ENCODE measurements around the gene SETD5.
A peak's percentile ranks its signal among the peaks of the same experiment; 100 is the strongest.

The SETD5 gene

GRCh38 chr3:9412293-9412692 lies 14.9 kb downstream of the SETD5 start:
- DNase-seq = no peak

GRCh38 chr3:9414826-9415225 lies 17.4 kb downstream of the SETD5 start:
- no peak for DNase-seq

DNA sequence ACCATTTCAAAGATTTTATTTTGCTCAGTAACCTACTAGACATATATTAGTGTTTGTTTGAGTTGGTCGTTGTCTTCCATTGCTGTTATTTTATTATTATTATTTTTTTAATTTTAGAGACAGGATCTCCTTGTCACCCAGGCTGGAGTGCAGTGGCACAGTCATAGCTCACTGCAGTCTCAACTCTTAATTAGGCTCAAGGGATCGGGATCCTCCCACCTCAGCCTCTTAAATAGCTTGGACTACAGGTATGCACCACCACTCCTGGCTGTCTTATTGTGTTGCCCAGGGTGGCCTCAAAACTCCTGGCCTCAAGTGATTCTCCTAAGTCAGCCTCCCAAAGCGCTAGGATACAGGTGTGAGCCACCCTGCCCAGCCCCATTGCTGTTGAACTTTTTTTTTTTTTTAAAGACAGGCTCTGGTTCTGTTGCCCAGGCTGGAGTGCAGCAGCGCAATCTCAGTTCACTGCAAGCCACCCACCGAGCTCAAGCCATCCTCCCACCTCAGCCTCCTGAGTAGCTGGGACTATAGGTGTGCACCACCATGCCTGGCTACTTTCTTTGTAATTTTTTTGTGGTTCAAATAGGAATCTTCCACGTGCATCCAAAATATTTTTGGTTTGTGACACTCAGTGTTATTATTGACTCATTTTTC lies 18.2 kb downstream of the SETD5 start:
- no peak for DNase-seq

DNA sequence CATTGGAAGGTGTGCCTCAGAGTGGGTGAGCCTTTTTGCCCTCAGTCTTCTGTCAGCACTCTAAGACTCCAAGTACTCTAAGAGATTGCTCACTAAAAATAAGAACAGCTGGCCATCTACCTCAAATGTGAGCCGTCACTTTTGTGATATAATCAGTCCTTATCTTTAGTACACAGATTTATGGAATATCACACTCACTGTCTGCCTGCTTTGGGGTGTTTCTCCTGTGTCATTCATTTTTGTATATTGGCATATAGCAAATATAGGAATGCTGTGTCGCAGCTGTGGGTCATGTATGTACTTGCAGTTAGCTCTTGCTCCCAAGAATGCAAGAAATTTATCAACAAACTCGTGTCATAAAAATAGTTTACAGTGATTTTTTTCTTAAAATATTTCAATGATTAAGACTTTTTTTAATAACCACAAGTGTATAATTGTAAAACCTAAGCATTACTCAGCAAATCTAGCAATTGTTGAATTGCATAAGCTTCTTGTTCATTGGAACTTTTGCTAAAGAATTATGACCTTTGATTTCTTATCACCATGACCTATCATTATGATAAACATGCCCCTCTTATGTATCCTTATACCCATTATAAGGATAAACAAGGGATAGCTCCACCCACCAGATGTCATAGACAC lies 18.8 kb downstream of the SETD5 start:
- DNase-seq = no peak

- DNase-seq = no peak
Observed at GRCh38 chr3:9420850-9421549, 23.6 kb downstream of the SETD5 start.

GRCh38 chr3:9422712-9423424 lies 25.5 kb downstream of the SETD5 start:
- no peak for DNase-seq

DNA sequence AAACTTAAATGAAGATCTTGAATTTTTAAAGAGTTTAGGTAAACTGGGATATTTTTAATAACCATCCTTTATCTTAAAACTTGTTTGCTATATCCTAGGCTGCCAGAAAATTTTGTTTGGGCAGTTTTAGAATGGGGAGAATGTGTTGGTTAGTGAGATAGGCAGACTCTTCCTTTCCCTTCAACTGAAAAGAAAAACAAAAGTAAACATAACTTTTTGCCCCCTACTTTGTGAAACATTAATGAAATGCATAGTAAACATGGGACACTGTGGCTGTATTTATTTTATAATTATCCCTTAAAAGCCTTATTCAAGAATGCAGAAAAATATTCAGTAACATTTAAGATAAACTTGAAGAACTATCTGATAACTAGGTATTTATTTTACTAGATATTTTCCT lies 31.0 kb downstream of the SETD5 start:
- no peak for DNase-seq

DNA sequence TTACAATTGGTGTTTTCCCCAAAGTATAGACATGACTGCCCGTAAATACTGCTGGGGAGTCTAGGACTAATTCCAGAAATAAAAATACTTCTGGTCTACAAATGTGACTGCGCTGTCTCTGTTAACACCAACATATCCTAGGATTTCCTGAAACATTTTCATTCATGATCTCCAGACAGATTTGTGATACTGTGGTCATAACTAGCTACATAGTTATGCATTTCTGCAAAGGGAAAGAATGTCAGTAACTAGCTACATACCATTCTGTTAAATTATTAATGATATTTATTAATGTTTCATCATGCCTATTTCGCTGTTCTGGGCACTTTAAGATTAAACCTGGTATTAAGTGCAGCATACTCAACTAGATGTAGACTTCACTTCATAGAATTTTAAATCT lies 33.3 kb downstream of the SETD5 start:
- no peak for DNase-seq

GRCh38 chr3:9433627-9434521 lies 36.5 kb downstream of the SETD5 start:
- no peak for DNase-seq

DNA sequence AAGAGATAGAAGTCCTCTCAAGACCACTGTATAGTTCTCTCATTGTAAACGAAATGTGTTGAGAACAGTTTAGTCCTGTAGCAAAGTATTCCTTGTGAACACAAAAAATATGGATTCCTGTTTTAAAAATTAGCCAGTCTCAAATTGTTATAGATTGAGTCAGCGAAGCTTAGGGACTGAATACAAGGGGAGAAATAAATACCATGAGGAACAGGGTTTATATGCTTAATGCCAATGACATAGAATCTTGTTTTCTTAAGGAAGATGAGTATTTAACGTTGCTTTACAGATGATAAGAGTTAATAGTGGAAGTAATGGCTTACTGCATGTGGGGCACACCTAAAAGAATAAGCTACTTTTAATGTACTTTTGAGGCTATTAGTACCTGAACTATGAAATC lies 37.9 kb downstream of the SETD5 start:
- no peak for DNase-seq

DNA sequence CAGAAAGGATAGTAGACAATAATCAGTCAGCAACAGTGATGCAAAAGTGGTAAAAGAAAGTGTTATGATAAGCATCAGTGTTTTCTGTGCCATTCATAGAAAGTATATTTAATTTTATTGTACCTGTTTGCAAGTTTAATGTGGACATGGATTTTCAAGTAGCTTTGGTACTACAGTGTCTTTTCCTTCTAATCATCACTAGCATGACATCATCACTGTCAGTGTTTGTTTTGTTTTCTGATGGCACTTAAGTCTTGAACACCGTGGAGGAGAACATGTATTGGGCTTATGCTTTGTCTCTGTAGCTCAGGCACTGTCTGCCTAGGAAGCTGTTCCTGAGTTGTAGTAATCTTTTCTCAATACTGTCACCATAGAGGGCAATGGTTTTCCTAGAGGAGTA lies 41.9 kb downstream of the SETD5 start:
- DNase-seq = no peak

- DNase-seq = no peak
Observed at GRCh38 chr3:9441501-9442221, 44.2 kb downstream of the SETD5 start.

DNA sequence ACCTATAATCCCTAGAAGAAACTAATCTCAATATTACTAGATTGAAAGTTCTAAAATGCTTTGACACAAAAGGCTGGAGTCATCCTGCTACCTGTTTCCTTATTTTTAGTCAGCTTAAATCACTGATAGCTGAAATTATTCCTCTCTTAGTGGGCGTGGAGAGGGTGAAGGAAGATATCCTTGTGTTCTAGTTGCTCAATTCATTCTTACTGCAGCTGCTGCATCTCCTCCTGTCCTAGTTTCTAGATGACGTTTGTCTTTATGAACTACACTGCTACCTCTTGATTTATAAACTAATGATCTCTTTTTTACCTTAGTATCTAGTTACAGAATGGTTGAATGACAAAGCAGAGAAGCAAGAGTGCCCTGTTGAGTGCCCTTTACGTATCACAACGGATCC lies 50.7 kb downstream of the SETD5 start:
- no peak for DNase-seq

- no peak for DNase-seq
Observed at GRCh38 chr3:9448643-9449042, 51.2 kb downstream of the SETD5 start.

GRCh38 chr3:9450126-9450525 lies 52.7 kb downstream of the SETD5 start:
- DNase-seq = no peak

- DNase-seq = no peak
Observed at GRCh38 chr3:9450991-9451390, 53.6 kb downstream of the SETD5 start.

DNA sequence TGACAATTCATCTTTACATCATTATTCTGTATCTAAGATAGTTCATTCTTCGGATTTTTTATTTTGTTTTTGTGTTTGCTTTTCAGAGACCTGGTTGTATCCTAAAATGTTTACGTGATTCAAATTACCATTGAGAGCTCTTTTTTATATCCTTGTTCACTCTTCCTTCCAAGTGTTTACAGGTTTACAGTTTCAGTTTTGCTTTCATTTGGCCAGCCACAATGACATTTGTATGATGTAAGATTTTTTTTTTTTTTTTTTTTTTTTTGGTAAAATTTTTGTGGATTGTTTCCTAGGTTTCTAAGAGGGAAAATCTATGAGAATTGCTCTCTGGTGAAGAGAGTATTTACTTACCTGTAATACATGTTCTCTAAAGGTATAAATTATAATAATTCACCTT lies 55.0 kb downstream of the SETD5 start:
- DNase-seq = no peak

- no peak for DNase-seq
Observed at GRCh38 chr3:9455596-9456131, 58.2 kb downstream of the SETD5 start.

- no peak for DNase-seq
Observed at GRCh38 chr3:9467451-9467850, 70.0 kb downstream of the SETD5 start.

DNA sequence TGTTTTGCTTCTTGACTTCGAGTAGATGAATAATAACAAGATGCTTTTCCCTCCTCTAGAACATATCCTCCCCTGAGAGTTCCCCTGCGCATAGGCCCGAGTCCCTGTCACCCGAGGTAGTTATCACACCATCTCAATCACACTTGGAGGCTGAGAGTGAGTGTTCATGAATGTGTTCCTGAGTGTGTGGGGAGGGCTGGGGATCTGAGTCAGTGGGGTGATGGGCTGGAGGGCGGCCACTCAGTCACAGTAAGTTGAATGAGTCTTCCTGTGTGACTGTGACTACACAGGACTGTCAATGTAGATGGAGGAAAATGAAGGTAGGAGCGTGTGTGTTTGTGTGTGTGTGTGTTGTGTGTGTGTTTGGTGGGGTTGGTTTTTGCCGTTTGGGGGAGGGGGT lies 71.0 kb downstream of the SETD5 start:
- DNase-seq = peak; percentile 11 to 25

- no peak for DNase-seq
Observed at GRCh38 chr3:9469986-9470385, 72.6 kb downstream of the SETD5 start.
